Pancreas (tissue), 10 donors: ENCODE measurements around the gene DNAH7. TPM values are rescaled to one million over a fixed set of nuclear protein-coding genes. Genes with fewer than 3 reads are reported as not detected.

ENCODE experiments used
- ATAC-seq, 4 donors: fragments of 200-7000 bp; cut with Tn5 transposase; one replicate each; pipeline versions ENCODE4 v1.8.0 to v1.9.1; 2020; ENCODE audit warnings: mild to moderate bottlenecking in 4 of 4, moderate library complexity in 4 of 4
- DNase-seq, 6 donors: peaks; one replicate each; pipeline ENCODE4 v3.0.0-alpha.2; 2020
- FAIRE-seq: peaks from 2 replicates; lab custom pipeline; 2012; peaks lifted over from hg19 to GRCh38; lab: Jason Lieb, UNC
- H3K27ac ChIP-seq, 4 donors: fragments of 200-600 bp; sonication (generic); 1 replicate in 3 of 4; 2 replicates in 1 of 4; pipeline versions ENCODE4 v1.5.0 to v1.8.0; 2020
- H3K27me3 ChIP-seq, 4 donors: fragments of 200-600 bp; one replicate each; pipeline ENCODE4 v1.8.0; 2021
- H3K36me3 ChIP-seq, 3 donors: fragments of 200-600 bp; sonication (generic) in 1 of 3; one replicate each; pipeline versions ENCODE4 v1.5.0 to v1.8.0; 2020 to 2021
- H3K4me1 ChIP-seq, 3 donors: fragments of 200-600 bp; one replicate each; pipeline ENCODE4 v1.8.0; 2021
- H3K4me3 ChIP-seq, 4 donors: fragments of 200-600 bp; sonication (generic) in 2 of 4; one replicate each; pipeline versions ENCODE4 v1.5.0 to v1.8.0; 2020 to 2021
- H3K9me3 ChIP-seq, 4 donors: fragments of 200-600 bp; one replicate each; pipeline ENCODE4 v1.8.0; 2021
- WGBS, 2 donors: extraction: QIAGEN DNeasy Blood & Tissue Kit; methylation state at CpG; one replicate each; pipeline ENCODE4 v1.1.7; 2013; 5-methylcytosine and 5-hydroxymethylcytosine counted together
- intact Hi-C, 3 donors: fragments of 100-400 bp; cut with DNase I; formaldehyde crosslinking; loops; one replicate each; pipeline versions ENCODE4 v1.11.1 to v1.14.2; 2022
- polyA plus RNA-seq, 2 donors: library from polyadenylated mRNA; stranded (reverse); fragments of 200-250 nt; gene quantifications; one replicate each; pipeline ENCODE4 v1.2.3, GENCODE V29; 2013
- total RNA-seq, 6 donors: library from RNA; stranded (reverse); fragmentation: NEBNext Ultra II Directional in 4 of 6; extraction: Animal tissue kit (Norgen Biotek cat#: 25700) in 4 of 6; gene quantifications; one replicate each; pipeline versions ENCODE4 v1.2.1 to v1.2.4, GENCODE V29; 2021 to 2023
- TF ChIP-seq, protein P1 (sequence below), 4 donors: fragments of 200-600 bp; sonication (generic) in 3 of 4; IDR thresholded peaks; one replicate each; pipeline versions ENCODE4 v1.5.0 to v1.8.0; 2021; ENCODE audit warnings: antibody characterized with exemption in 4 of 4
- donor health status: healthy with polysubstance abuse.
- donor health status: DM: no; HTN: no; CAD: no; lungs with moderate emphysema.
- donor health status: DM: no; HTN: no; CAD: no.
- donor health status: control.
- donor health status: control.
- donor health status: Bipolar disorder and iron deficiency.
- donor health status: DM: yes; HTN: yes; CAD: no.
- donor health status: DM: no; HTN: no; CAD: no.
- donor health status: DM: no; HTN: no; CAD: no.
- donor health status: DM: yes; HTN: yes; CAD: no.

DNAH7 gene
- total and polyA plus RNA-seq, 8 donors: 1.6 to 7.0 (median 3.9) TPM

DNA sequence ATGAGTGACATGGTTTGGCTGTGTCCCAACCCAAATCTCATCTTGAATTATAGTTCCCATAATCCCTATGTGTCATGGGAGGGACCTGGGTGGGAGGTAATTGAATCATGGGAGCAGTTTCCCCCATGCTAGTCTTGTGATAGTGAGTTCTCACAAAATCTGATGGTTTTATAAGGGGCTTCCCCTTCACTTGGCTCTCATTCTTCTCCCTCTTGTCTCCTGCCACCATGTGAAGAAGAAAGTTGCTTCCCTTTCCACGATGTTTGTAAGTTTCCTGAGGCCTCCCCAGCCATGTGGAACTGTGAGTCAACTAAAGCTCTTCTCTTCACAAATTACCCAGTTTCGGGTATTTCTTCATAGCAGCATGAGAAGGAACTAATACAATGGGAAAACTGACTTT is 14.0 kb downstream of the DNAH7 start:
- ATAC-seq (no peak), DNase-seq (no peak), FAIRE-seq (no peak)
- 81 to 87% methylated on average over 2 of the region's 2 CpGs for WGBS, 2 donors
- Histone ChIP-seq H3K9me3 (no peaks in the 10 kb centered on the region), H3K27ac (no peak overlapping the region), H3K27me3 (no peaks in the 10 kb centered on the region), H3K4me1 (no peaks in the 10 kb centered on the region), H3K4me3 (no peak overlapping the region), H3K36me3 (no peaks in the 10 kb centered on the region)
- intact Hi-C loops: no loop called here
- TF ChIP-seq, protein P1, sequence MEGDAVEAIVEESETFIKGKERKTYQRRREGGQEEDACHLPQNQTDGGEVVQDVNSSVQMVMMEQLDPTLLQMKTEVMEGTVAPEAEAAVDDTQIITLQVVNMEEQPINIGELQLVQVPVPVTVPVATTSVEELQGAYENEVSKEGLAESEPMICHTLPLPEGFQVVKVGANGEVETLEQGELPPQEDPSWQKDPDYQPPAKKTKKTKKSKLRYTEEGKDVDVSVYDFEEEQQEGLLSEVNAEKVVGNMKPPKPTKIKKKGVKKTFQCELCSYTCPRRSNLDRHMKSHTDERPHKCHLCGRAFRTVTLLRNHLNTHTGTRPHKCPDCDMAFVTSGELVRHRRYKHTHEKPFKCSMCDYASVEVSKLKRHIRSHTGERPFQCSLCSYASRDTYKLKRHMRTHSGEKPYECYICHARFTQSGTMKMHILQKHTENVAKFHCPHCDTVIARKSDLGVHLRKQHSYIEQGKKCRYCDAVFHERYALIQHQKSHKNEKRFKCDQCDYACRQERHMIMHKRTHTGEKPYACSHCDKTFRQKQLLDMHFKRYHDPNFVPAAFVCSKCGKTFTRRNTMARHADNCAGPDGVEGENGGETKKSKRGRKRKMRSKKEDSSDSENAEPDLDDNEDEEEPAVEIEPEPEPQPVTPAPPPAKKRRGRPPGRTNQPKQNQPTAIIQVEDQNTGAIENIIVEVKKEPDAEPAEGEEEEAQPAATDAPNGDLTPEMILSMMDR (IDR thresholded peaks at IDR 0.05): no peak

DNA sequence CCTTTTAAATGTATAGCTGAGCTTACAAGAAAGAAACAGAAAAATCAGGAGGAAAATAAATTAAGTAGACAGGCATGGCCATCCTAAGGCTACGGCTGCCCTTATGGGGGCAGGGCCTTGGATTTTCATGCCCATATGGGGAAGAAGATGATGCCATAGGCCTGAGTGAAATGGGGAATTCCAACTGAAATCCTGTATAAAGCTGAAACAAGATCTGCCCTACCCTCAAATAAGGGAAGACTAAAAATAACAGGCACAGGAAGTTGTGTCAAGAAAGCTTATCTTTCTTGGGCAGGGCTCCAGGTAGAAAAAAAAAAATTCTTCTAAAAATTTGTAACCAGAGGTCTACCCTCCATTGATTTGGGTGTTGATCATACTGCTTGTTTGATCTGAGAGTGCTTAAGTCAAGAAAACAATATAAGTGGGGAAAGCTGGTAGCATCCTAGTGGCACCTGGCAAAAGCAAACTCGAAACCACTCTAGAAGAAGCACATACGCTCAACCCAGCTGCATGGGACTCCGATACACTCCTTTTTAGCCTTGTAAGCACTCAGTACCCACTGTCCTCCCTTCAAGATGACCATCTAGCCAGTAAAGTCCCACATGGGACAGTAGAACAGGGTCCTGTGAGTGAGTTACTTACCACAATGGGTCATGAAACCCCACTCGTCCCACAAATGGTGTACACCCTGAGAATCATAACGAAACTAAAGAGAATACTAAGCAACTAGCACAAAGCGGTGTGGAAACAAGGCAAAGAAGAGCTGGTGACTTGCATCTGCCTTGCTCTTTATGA is 22.3 kb downstream of the DNAH7 start:
- intact Hi-C loops: no loop called here
- no peaks in the 10 kb centered on the region for H3K27me3 ChIP-seq
- TF ChIP-seq, protein P1 (IDR thresholded peaks at IDR 0.05): no peak
- no peaks in the 10 kb centered on the region for H3K36me3 ChIP-seq
- ATAC-seq (peak in 1 of 4 donors; percentile 12), FAIRE-seq (no peak), DNase-seq (no peak)
- H3K4me3 ChIP-seq: no peak overlapping the region
- 89 to 91% methylated on average over 7 of the region's 7 CpGs for WGBS, 2 donors
- H3K9me3 ChIP-seq: no peaks in the 10 kb centered on the region
- no peak overlapping the region for H3K27ac ChIP-seq
- no peaks in the 10 kb centered on the region for H3K4me1 ChIP-seq

DNA sequence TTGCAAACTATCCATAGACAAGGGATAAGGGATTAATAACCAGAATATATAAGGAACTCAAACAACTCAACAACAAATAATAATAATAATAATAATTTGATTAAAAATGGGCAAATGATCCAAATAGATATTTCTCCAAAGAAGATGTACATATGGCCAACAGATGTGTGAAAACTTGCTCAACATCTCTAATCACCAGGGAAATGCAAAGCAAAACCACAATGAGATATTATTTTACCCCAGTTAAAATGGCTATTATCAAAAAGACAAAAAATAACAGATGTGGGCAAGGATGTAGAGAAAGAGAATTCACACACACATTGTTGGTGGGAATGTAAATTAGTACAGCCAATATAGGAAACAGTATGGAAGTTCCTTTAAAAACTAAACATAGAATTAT is 26.9 kb downstream of the DNAH7 start:
- no peak overlapping the region for H3K4me3 ChIP-seq
- TF ChIP-seq, protein P1 (IDR thresholded peaks at IDR 0.05): no peak
- FAIRE-seq: no peak
- no peaks in the 10 kb centered on the region for H3K4me1 ChIP-seq
- no peak for ATAC-seq
- DNase-seq: no peak
- intact Hi-C loops: no loop called here
- no peaks in the 10 kb centered on the region for H3K27me3 ChIP-seq
- H3K9me3 ChIP-seq: no peaks in the 10 kb centered on the region
- H3K36me3 ChIP-seq: no peaks in the 10 kb centered on the region
- no peak overlapping the region for H3K27ac ChIP-seq

DNA sequence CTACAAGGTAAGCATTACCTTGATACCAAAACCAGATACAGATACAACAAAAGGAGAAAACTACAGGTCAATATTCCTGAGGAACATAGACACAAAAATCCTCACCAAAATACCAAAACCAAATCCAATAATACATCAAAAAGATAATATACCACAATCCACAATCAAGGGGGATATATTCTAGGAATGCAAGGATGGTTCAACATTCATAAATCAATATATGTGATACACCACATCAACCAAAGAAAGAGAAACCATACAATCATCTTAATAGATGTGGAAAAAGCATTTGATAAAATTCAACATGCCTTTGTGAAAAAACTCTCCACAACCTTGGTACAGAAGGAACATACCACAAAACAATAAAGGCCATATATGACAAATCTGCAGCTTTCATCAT is 28.4 kb downstream of the DNAH7 start:
- no peaks in the 10 kb centered on the region for H3K9me3 ChIP-seq
- no peaks in the 10 kb centered on the region for H3K4me1 ChIP-seq
- no peak overlapping the region for H3K4me3 ChIP-seq
- ATAC-seq: no peak
- no peaks in the 10 kb centered on the region for H3K36me3 ChIP-seq
- DNase-seq: no peak
- intact Hi-C loops: no loop called here
- H3K27ac ChIP-seq: no peak overlapping the region
- no peak for FAIRE-seq
- no peaks in the 10 kb centered on the region for H3K27me3 ChIP-seq
- TF ChIP-seq, protein P1 (IDR thresholded peaks at IDR 0.05): no peak

DNA sequence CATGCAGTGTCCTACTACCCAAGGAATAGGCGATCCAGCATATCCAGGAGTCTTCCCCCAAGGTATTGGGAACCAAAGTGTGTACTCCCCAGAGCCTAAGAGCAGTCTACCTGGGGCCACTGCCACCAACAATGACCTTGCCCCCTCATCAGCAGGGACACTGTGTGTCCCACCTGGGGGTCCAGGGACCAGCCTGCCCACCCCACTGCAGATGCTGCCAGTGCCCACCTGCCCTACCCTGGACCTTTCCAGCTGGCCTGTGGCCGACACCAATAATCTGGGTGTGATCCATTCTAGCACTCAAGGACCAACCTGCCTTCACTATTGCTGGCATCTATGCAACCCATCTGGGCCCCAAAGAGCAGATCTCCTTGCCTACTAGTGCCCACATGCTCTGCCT is 32.2 kb downstream of the DNAH7 start:
- intact Hi-C loops: no loop called here
- H3K36me3 ChIP-seq: no peaks in the 10 kb centered on the region
- WGBS, 2 donors: 92 to 93% methylated on average over 2 of the region's 2 CpGs
- TF ChIP-seq, protein P1 (IDR thresholded peaks at IDR 0.05): no peak
- H3K27ac ChIP-seq: no peak overlapping the region
- H3K27me3 ChIP-seq: no peaks in the 10 kb centered on the region
- H3K4me1 ChIP-seq: no peaks in the 10 kb centered on the region
- ATAC-seq (no peak), DNase-seq (peak in 1 of 6 donors; percentile 42), FAIRE-seq (no peak)
- H3K4me3 ChIP-seq: no peak overlapping the region
- no peaks in the 10 kb centered on the region for H3K9me3 ChIP-seq
